A549 (cell line): ENCODE data around the gene KRTAP24-1. TPM values are rescaled to one million over a fixed set of nuclear protein-coding genes. Genes with fewer than 3 reads are reported as not detected.

ENCODE experiments used
- ATAC-seq, 2 experiments: fragments of 200-7000 bp in 1 of 2; fragments of >200 bp in 1 of 2; cut with Nextera tagmentation in 1 of 2; cut with Tn5 transposase in 1 of 2; 3 replicates each; pipeline versions ENCODE4 v1.8.0 to v1.9.1; 2018 to 2020; ENCODE audit warnings: mild to moderate bottlenecking in 1 of 2, moderate library complexity in 1 of 2
- CTCF ChIA-PET: fragments of 300-600 bp; sonication (Branson Sonifier 250); formaldehyde crosslinking; extraction: SDS; loops from one replicate; lab custom pipeline; 2021; ENCODE audit warnings: antibody characterized with exemption, inconsistent platforms; lab: Yijun Ruan, JAX
- POLR2A ChIA-PET: fragments of 350-600 bp; formaldehyde crosslinking; extraction: SDS; loops from one replicate; lab custom pipeline; 2021; ENCODE audit warnings: antibody characterized with exemption, inconsistent platforms; lab: Yijun Ruan, JAX
- DNase-seq, 2 experiments: peaks; one replicate each; pipeline versions ENCODE4 v3.0.0 to v3.0.0-alpha.2; 2011 to 2016; ENCODE audit warnings: low read depth in 1 of 2, low spot score in 1 of 2
- FAIRE-seq: peaks from 2 replicates; lab custom pipeline; 2011; peaks lifted over from hg19 to GRCh38; lab: Jason Lieb, UNC
- H3K27ac ChIP-seq, 2 experiments: fragments of >200 bp; sonication (Bioruptor Twin); formaldehyde crosslinking; 3 replicates each; pipeline ENCODE4 v1.5.1; 2016 to 2017
- H3K4me1 ChIP-seq: fragments of >200 bp; sonication (Bioruptor Twin); formaldehyde crosslinking; 3 replicates; pipeline ENCODE4 v1.6.1; 2016
- H3K4me2 ChIP-seq: fragments of >200 bp; sonication (Bioruptor Twin); formaldehyde crosslinking; 3 replicates; pipeline ENCODE4 v1.6.1; 2016
- H3K4me3 ChIP-seq: fragments of >200 bp; sonication (Bioruptor Twin); formaldehyde crosslinking; 3 replicates; pipeline ENCODE4 v1.5.1; 2016
- H3K9me3 ChIP-seq: fragments of >200 bp; sonication (Bioruptor Twin); formaldehyde crosslinking; 3 replicates; pipeline ENCODE4 v1.6.1; 2016
- CHD4 ChIP-seq: fragments of 200-600 bp; sonication (generic); IDR thresholded peaks from 2 replicates; pipeline ENCODE4 v1.6.1; 2016; ENCODE audit warnings: antibody characterized with exemption, mild to moderate bottlenecking, borderline replicate concordance
- HES2 ChIP-seq: fragments of >200 bp; sonication (Bioruptor Twin); formaldehyde crosslinking; IDR thresholded peaks from 2 replicates; pipeline ENCODE4 v1.6.1; 2016
- PBX3 ChIP-seq: IDR thresholded peaks from 2 replicates; pipeline ENCODE4 v1.6.1; 2012
- PHF8 ChIP-seq: fragments of 200-600 bp; sonication (generic); IDR thresholded peaks from 2 replicates; pipeline ENCODE4 v1.6.1; 2016; ENCODE audit warnings: low read depth, mild to moderate bottlenecking, antibody characterized with exemption, moderate library complexity, borderline replicate concordance
- SREBF2 ChIP-seq: fragments of 450-650 bp; IDR thresholded peaks from 2 replicates; pipeline ENCODE4 v1.6.1; 2014; ENCODE audit warnings: mild to moderate bottlenecking, moderate library complexity
- TP53 ChIP-seq: fragments of 250-450 bp; sonication (Bioruptor Pico); IDR thresholded peaks from 2 replicates; pipeline ENCODE4 v1.5.0; 2021; ENCODE audit warnings: mild to moderate bottlenecking, moderate library complexity
- ZFP36 ChIP-seq: fragments of 450-650 bp; IDR thresholded peaks from 2 replicates; pipeline ENCODE4 v1.6.1; 2014; ENCODE audit warnings: borderline replicate concordance; ENCODE audit not compliant: partially characterized antibody
- WGBS: methylation state at CpG from one replicate; pipeline ENCODE4 v1.1.6; 2017; ENCODE audit errors: missing lambda C conversion rate; 5-methylcytosine and 5-hydroxymethylcytosine counted together
- polyA plus RNA-seq, 4 experiments: library from polyadenylated mRNA; depleted of rRNA in 3 of 4; stranded (reverse); fragments of >200 nt; fragmentation: RNase III in 1 of 4; extraction: RNeasy Plus Mini Kit Qiagen cat#74134 plus additional on column Dnase treatment in 1 of 4; gene quantifications; 2 replicates in 3 of 4; 3 replicates in 1 of 4; pipeline ENCODE4 v1.2.3, GENCODE V29; 2011 to 2017

Gene KRTAP24-1
- polyA plus RNA-seq, 2 of the 4 experiments (the other 2 are of a cell fraction): not detected

DNA sequence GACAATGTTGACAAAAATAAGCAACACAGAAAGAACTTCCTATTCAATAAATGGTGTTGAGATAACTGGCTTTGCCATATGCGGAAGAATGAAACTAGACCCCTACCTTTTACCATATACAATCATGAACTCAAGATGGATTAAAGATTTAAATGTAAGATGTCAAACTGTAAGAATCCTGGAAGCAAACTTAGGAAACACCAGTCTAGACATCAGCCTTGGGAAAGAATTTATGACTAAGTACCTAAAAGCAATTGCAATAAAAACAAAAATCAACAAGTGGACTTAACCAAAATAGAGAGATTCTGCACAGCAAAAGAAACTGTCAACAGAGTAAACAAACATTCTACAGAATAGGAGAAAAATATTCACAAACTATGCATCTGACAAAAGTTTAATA, 50.7 kb downstream of the KRTAP24-1 start:
- CTCF ChIA-PET: interaction anchor here (0.6 kb wide), 1 partner anchor 968 kb away, joined by 4 read pairs; no protein-coding TSS in a partner anchor
- H3K9me3 ChIP-seq: no peaks in the 10 kb centered on the region
- TF ChIP-seq SREBF2 (no peak), HES2 (no peak), PHF8 (no peak), ZFP36 (no peak), CHD4 (no peak), TP53 (CRISPR knock-in tag) (no peak), PBX3 (no peak)
- no peak overlapping the region for H3K4me3 ChIP-seq
- H3K27ac ChIP-seq: no peak overlapping the region
- POLR2A ChIA-PET: no interaction called here
- 87% methylated on average over 1 of the region's 1 CpG for WGBS
- FAIRE-seq (no peak), DNase-seq (no peak), ATAC-seq (no peak)
- H3K4me2 ChIP-seq: no peak overlapping the region
- H3K4me1 ChIP-seq: no peaks in the 10 kb centered on the region

Other genes with a start within 250 kb of the KRTAP24-1 start
- not detected in 2 replicates for gene CLDN17, start 116.1 kb downstream of the KRTAP24-1 start, polyA plus RNA-seq (2011; rRNA removed)
- not detected in 3 replicates for gene CLDN17, start 116.1 kb downstream of the KRTAP24-1 start, polyA plus RNA-seq (2017; fragmentation: RNase III; extraction: RNeasy Plus Mini Kit Qiagen cat#74134 plus additional on column Dnase treatment)
- not detected in 2 replicates for gene CLDN8, start 66.9 kb downstream of the KRTAP24-1 start, polyA plus RNA-seq (2011; rRNA removed)
- not detected in 3 replicates for gene CLDN8, start 66.9 kb downstream of the KRTAP24-1 start, polyA plus RNA-seq (2017; fragmentation: RNase III; extraction: RNeasy Plus Mini Kit Qiagen cat#74134 plus additional on column Dnase treatment)
- not detected in 2 replicates for gene KRTAP25-1, start 6.6 kb upstream of the KRTAP24-1 start, polyA plus RNA-seq (2011; rRNA removed)
- not detected in 3 replicates for gene KRTAP25-1, start 6.6 kb upstream of the KRTAP24-1 start, polyA plus RNA-seq (2017; fragmentation: RNase III; extraction: RNeasy Plus Mini Kit Qiagen cat#74134 plus additional on column Dnase treatment)
- gene KRTAP26-1, start 37.4 kb upstream of the KRTAP24-1 start, polyA plus RNA-seq (2011; rRNA removed): not detected in 2 replicates
- gene KRTAP26-1, start 37.4 kb upstream of the KRTAP24-1 start, polyA plus RNA-seq (2017; fragmentation: RNase III; extraction: RNeasy Plus Mini Kit Qiagen cat#74134 plus additional on column Dnase treatment): not detected in 3 replicates
- not detected in 2 replicates for gene KRTAP27-1, start 54.7 kb upstream of the KRTAP24-1 start, polyA plus RNA-seq (2011; rRNA removed)
- not detected in 3 replicates for gene KRTAP27-1, start 54.7 kb upstream of the KRTAP24-1 start, polyA plus RNA-seq (2017; fragmentation: RNase III; extraction: RNeasy Plus Mini Kit Qiagen cat#74134 plus additional on column Dnase treatment)
- gene KRTAP23-1, start 65.7 kb upstream of the KRTAP24-1 start, polyA plus RNA-seq (2011; rRNA removed): not detected in 2 replicates
- gene KRTAP23-1, start 65.7 kb upstream of the KRTAP24-1 start, polyA plus RNA-seq (2017; fragmentation: RNase III; extraction: RNeasy Plus Mini Kit Qiagen cat#74134 plus additional on column Dnase treatment): not detected in 3 replicates
- not detected in 2 replicates for gene KRTAP13-2, start 89.3 kb upstream of the KRTAP24-1 start, polyA plus RNA-seq (2011; rRNA removed)
- gene KRTAP13-2, start 89.3 kb upstream of the KRTAP24-1 start, polyA plus RNA-seq (2017; fragmentation: RNase III; extraction: RNeasy Plus Mini Kit Qiagen cat#74134 plus additional on column Dnase treatment): not detected in 3 replicates
- not detected in 2 replicates for gene KRTAP13-1, start 113.1 kb upstream of the KRTAP24-1 start, polyA plus RNA-seq (2011; rRNA removed)
- gene KRTAP13-1, start 113.1 kb upstream of the KRTAP24-1 start, polyA plus RNA-seq (2017; fragmentation: RNase III; extraction: RNeasy Plus Mini Kit Qiagen cat#74134 plus additional on column Dnase treatment): not detected in 3 replicates
- not detected in 2 replicates for gene KRTAP13-3, start 143.0 kb upstream of the KRTAP24-1 start, polyA plus RNA-seq (2011; rRNA removed)
- gene KRTAP13-3, start 143.0 kb upstream of the KRTAP24-1 start, polyA plus RNA-seq (2017; fragmentation: RNase III; extraction: RNeasy Plus Mini Kit Qiagen cat#74134 plus additional on column Dnase treatment): not detected in 3 replicates
- gene KRTAP13-4, start 147.3 kb upstream of the KRTAP24-1 start, polyA plus RNA-seq (2011; rRNA removed): not detected in 2 replicates
- not detected in 3 replicates for gene KRTAP13-4, start 147.3 kb upstream of the KRTAP24-1 start, polyA plus RNA-seq (2017; fragmentation: RNase III; extraction: RNeasy Plus Mini Kit Qiagen cat#74134 plus additional on column Dnase treatment)
- gene KRTAP15-1, start 157.3 kb upstream of the KRTAP24-1 start, polyA plus RNA-seq (2011; rRNA removed): not detected in 2 replicates
- not detected in 3 replicates for gene KRTAP15-1, start 157.3 kb upstream of the KRTAP24-1 start, polyA plus RNA-seq (2017; fragmentation: RNase III; extraction: RNeasy Plus Mini Kit Qiagen cat#74134 plus additional on column Dnase treatment)
- gene KRTAP19-1, start 197.4 kb upstream of the KRTAP24-1 start, polyA plus RNA-seq (2011; rRNA removed): not detected in 2 replicates
- not detected in 3 replicates for gene KRTAP19-1, start 197.4 kb upstream of the KRTAP24-1 start, polyA plus RNA-seq (2017; fragmentation: RNase III; extraction: RNeasy Plus Mini Kit Qiagen cat#74134 plus additional on column Dnase treatment)
- not detected in 2 replicates for gene KRTAP19-2, start 204.5 kb upstream of the KRTAP24-1 start, polyA plus RNA-seq (2011; rRNA removed)
- not detected in 3 replicates for gene KRTAP19-2, start 204.5 kb upstream of the KRTAP24-1 start, polyA plus RNA-seq (2017; fragmentation: RNase III; extraction: RNeasy Plus Mini Kit Qiagen cat#74134 plus additional on column Dnase treatment)
- gene KRTAP19-3, start 209.1 kb upstream of the KRTAP24-1 start, polyA plus RNA-seq (2011; rRNA removed): not detected in 2 replicates
- gene KRTAP19-3, start 209.1 kb upstream of the KRTAP24-1 start, polyA plus RNA-seq (2017; fragmentation: RNase III; extraction: RNeasy Plus Mini Kit Qiagen cat#74134 plus additional on column Dnase treatment): not detected in 3 replicates
- gene KRTAP19-4, start 214.2 kb upstream of the KRTAP24-1 start, polyA plus RNA-seq (2011; rRNA removed): not detected in 2 replicates
- not detected in 3 replicates for gene KRTAP19-4, start 214.2 kb upstream of the KRTAP24-1 start, polyA plus RNA-seq (2017; fragmentation: RNase III; extraction: RNeasy Plus Mini Kit Qiagen cat#74134 plus additional on column Dnase treatment)
- gene KRTAP19-5, start 219.2 kb upstream of the KRTAP24-1 start, polyA plus RNA-seq (2011; rRNA removed): not detected in 2 replicates
- gene KRTAP19-5, start 219.2 kb upstream of the KRTAP24-1 start, polyA plus RNA-seq (2017; fragmentation: RNase III; extraction: RNeasy Plus Mini Kit Qiagen cat#74134 plus additional on column Dnase treatment): not detected in 3 replicates